HEK293 (cell line): ENCODE measurements around the gene BLOC1S3.

ENCODE experiments used
- ZNF292 ChIP-seq: fragments of 450-650 bp; formaldehyde crosslinking; IDR thresholded peaks from 2 replicates; pipeline ENCODE4 v1.5.1; 2016; ENCODE audit warnings: low read depth, missing biosample characterization, missing genetic modification characterization, borderline replicate concordance
- ZNF302 ChIP-seq: fragments of 450-650 bp; formaldehyde crosslinking; IDR thresholded peaks from 2 replicates; pipeline ENCODE4 v1.5.1; 2016; ENCODE audit warnings: missing biosample characterization, missing genetic modification characterization, low read depth
- TF ChIP-seq, protein P1 (sequence below): fragments of 450-650 bp; formaldehyde crosslinking; IDR thresholded peaks from 2 replicates; pipeline ENCODE4 v1.5.1; 2016; ENCODE audit warnings: missing biosample characterization, missing genetic modification characterization

DNA sequence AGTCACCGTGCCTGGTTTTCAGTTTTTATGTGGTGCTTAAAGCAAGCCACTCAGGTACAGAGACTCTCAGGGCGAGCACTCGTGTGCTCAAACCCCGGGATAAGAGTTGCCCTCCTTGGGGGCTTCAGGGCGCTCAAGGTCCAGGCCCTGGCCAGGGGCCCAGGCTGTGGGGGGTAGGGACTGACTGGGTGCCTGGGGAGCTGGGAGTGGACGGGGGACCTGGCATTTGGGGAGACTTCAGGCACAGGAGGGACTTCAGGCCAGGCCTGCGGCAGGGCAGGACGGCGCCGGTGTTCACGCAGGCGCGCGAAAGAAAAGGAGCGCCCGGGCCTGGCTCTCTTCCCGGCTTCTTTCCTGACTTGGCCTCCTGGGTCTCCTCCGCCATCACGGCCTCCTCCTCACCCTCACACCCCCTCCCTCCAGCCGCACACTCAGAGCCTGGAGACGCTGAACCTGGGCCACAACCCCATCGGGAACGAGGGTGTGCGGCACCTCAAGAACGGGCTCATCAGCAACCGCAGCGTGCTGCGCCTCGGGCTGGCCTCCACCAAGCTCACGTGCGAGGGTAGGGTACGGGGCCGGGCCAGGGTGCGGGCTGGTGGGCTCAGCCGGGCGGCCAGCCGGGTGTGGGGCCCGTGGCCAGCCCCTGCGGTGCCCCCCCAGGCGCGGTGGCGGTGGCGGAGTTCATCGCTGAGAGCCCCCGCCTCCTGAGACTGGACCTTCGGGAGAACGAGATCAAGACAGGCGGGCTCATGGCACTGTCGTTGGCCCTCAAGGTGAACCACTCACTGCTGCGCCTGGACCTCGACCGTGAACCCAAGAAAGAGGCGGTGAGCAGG lies 33.9 kb upstream of the BLOC1S3 start:
- TF ChIP-seq ZNF302 (tag by site-specific recombination) (no peak), ZNF292 (no peak)
- TF ChIP-seq, protein P1, sequence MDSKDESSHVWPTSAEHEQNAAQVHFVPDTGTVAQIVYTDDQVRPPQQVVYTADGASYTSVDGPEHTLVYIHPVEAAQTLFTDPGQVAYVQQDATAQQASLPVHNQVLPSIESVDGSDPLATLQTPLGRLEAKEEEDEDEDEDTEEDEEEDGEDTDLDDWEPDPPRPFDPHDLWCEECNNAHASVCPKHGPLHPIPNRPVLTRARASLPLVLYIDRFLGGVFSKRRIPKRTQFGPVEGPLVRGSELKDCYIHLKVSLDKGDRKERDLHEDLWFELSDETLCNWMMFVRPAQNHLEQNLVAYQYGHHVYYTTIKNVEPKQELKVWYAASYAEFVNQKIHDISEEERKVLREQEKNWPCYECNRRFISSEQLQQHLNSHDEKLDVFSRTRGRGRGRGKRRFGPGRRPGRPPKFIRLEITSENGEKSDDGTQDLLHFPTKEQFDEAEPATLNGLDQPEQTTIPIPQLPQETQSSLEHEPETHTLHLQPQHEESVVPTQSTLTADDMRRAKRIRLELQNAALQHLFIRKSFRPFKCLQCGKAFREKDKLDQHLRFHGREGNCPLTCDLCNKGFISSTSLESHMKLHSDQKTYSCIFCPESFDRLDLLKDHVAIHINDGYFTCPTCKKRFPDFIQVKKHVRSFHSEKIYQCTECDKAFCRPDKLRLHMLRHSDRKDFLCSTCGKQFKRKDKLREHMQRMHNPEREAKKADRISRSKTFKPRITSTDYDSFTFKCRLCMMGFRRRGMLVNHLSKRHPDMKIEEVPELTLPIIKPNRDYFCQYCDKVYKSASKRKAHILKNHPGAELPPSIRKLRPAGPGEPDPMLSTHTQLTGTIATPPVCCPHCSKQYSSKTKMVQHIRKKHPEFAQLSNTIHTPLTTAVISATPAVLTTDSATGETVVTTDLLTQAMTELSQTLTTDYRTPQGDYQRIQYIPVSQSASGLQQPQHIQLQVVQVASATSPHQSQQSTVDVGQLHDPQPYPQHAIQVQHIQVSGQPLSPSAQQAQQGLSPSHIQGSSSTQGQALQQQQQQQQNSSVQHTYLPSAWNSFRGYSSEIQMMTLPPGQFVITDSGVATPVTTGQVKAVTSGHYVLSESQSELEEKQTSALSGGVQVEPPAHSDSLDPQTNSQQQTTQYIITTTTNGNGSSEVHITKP (tag by site-specific recombination), result no peak
